ENCODE measurements around the gene CDK6.
A peak's percentile ranks its signal among the peaks of the same experiment; 100 is the strongest.

The CDK6 gene

DNA sequence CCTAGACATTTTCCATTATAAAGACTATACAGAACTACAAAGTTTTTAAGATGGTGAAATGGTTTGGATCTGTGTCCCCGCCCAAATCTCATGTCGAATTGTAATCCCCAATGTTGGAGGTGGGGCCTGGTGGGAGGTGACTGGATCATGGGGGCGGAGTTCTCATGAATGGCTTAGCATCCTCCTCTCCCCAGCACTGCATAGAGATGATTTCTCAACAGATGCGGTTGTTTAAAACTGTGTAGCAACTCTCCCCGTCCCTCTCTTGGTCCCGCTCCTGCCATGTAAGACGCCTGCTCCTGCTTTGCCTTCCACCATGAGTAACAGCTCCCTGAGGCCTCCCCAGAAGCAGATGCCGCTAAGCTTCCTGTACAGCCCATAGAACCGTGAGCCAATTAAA is 247.8 kb downstream of the CDK6 start:
- peak overlapping the region; percentile 79 for H3K4me3 ChIP-seq (ENCODE audit: low read length)
- no peak for DNase-seq (ENCODE audit: low read depth)
- TF ChIP-seq, protein P1, sequence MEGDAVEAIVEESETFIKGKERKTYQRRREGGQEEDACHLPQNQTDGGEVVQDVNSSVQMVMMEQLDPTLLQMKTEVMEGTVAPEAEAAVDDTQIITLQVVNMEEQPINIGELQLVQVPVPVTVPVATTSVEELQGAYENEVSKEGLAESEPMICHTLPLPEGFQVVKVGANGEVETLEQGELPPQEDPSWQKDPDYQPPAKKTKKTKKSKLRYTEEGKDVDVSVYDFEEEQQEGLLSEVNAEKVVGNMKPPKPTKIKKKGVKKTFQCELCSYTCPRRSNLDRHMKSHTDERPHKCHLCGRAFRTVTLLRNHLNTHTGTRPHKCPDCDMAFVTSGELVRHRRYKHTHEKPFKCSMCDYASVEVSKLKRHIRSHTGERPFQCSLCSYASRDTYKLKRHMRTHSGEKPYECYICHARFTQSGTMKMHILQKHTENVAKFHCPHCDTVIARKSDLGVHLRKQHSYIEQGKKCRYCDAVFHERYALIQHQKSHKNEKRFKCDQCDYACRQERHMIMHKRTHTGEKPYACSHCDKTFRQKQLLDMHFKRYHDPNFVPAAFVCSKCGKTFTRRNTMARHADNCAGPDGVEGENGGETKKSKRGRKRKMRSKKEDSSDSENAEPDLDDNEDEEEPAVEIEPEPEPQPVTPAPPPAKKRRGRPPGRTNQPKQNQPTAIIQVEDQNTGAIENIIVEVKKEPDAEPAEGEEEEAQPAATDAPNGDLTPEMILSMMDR (conservative IDR thresholded peaks at IDR 0.05; ENCODE audit: low read depth, low read length): no peak

DNA sequence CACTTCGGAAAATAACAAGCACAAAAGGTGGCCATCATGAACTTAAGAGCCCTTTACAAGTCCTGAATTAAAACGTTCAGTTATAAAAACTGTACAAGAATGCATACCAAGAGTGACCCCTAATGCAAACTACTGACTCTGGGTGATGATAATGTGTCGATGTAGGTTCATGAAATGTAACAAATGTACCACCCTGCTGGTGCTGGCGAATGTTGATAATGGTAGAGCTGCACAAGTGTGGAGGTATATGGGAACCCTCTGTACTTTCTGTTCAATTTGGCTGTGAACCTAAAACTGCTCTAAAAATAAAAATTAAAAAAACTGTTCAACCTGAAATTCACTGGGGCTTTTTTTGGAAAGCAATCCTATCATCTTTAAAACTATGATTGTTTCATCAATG is 249.5 kb downstream of the CDK6 start:
- no peak overlapping the region for H3K4me3 ChIP-seq (ENCODE audit: low read length)
- DNase-seq (ENCODE audit: low read depth): no peak
- TF ChIP-seq, protein P1 (conservative IDR thresholded peaks at IDR 0.05; ENCODE audit: low read depth, low read length): no peak

DNA sequence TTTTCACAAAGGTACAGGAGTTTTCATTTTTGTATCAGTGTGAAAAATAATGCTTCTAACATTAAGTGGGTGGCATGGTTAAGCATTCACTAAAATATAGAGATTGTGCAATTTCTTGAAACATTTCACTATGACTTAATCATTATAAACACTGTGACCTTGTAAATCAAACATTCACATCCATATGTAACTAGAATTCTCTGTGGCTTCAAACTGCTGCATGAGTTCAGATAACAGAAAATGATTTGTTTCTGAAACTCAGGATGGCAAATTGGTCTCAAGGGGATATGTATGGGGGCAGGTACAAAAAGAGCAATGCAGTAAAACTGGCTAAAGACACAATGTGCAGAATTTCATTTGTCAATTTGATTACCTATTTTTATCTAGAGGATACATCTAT is 250.0 kb downstream of the CDK6 start:
- no peak overlapping the region for H3K4me3 ChIP-seq (ENCODE audit: low read length)
- no peak for DNase-seq (ENCODE audit: low read depth)
- TF ChIP-seq, protein P1 (conservative IDR thresholded peaks at IDR 0.05; ENCODE audit: low read depth, low read length): no peak

DNA sequence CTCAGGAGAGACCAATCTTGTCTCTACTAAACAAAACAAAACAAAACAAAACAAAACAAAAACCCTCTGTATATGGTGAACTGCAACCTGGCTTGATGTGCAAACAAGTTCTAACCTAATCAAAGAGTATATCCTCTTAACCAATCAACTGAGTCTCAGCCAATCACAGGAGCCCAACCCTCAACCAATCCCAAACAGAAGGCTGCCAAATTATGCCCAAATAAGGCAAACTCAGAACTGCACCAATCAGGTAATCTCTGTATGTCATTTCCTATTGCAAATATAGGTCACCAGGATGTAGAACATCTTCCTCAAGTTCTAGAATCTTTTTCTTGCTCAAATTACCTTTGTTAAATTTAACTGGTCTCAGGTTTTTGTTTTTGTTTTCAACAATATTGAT is 251.4 kb downstream of the CDK6 start:
- TF ChIP-seq, protein P1 (conservative IDR thresholded peaks at IDR 0.05; ENCODE audit: low read depth, low read length): no peak
- no peak for DNase-seq (ENCODE audit: low read depth)
- H3K4me3 ChIP-seq (ENCODE audit: low read length): no peak overlapping the region

DNA sequence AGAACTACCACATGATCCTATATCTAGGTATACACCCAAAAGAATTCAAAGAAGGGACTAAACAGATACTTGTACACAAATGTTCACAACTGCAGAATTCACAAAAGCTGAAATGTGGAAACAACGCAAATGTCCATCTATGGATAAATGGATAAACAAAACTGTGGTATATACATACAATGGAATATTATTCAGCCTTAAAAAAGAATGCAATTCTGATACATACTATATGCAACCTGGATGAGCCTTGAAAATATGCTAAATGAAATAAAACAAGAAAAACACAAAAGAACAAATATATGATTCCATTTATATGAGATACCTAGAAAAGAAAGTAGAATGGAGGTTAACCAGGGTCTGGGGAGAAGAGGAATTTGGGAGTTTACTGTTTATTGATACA is 253.4 kb downstream of the CDK6 start:
- TF ChIP-seq, protein P1 (conservative IDR thresholded peaks at IDR 0.05; ENCODE audit: low read depth, low read length): no peak
- DNase-seq (ENCODE audit: low read depth): no peak
- H3K4me3 ChIP-seq (ENCODE audit: low read length): no peak overlapping the region

DNA sequence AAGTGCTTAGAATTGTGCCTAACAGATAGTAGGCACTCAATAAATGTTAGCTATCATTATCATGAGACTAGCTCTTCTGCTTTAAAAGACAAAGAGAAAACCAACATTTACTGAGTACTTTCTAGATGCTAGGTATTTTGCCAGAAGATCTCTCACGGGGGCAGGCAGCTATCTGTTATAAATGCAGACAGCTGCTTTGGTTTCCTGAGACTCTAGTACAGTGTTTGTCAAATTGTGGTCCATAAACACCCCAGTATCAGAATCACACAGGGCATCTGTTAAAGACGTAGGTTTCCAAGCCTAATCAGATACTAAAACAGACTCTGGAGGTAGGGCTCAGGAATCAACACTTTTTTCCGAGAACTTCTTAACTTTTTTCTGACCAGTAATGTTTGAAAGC is 260.1 kb downstream of the CDK6 start:
- DNase-seq (ENCODE audit: low read depth): no peak
- TF ChIP-seq, protein P1 (conservative IDR thresholded peaks at IDR 0.05; ENCODE audit: low read depth, low read length): no peak
- no peak overlapping the region for H3K4me3 ChIP-seq (ENCODE audit: low read length)

DNA sequence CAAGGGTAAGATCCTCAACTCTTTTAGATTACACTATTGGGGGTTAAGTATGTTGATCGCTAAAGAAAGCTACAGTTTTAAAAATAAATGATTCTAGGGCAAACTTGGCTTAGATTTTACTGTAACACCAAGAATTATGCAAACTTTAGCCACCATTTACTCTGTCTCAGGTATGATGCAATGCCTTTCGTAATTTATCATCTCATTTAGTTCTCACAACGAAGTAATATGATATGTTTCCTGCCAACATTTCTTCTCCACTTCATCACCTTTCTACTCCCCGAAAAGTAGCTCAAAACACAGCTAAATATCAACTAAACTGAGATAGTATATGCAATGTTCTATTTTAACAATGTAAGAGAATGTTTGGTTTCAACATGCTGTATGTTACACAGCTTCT is 267.2 kb downstream of the CDK6 start:
- no peak overlapping the region for H3K4me3 ChIP-seq (ENCODE audit: low read length)
- TF ChIP-seq, protein P1 (conservative IDR thresholded peaks at IDR 0.05; ENCODE audit: low read depth, low read length): no peak
- DNase-seq (ENCODE audit: low read depth): no peak

Data from retinal pigment epithelial cell (primary cell).